ENCODE results near the gene KCNQ1OT1. TPM values are rescaled to one million over a fixed set of nuclear protein-coding genes. Genes with fewer than 3 reads are reported as not detected.

The KCNQ1OT1 gene
- total RNA-seq, 1 donor from 2014 or later: 6.8 TPM

DNA sequence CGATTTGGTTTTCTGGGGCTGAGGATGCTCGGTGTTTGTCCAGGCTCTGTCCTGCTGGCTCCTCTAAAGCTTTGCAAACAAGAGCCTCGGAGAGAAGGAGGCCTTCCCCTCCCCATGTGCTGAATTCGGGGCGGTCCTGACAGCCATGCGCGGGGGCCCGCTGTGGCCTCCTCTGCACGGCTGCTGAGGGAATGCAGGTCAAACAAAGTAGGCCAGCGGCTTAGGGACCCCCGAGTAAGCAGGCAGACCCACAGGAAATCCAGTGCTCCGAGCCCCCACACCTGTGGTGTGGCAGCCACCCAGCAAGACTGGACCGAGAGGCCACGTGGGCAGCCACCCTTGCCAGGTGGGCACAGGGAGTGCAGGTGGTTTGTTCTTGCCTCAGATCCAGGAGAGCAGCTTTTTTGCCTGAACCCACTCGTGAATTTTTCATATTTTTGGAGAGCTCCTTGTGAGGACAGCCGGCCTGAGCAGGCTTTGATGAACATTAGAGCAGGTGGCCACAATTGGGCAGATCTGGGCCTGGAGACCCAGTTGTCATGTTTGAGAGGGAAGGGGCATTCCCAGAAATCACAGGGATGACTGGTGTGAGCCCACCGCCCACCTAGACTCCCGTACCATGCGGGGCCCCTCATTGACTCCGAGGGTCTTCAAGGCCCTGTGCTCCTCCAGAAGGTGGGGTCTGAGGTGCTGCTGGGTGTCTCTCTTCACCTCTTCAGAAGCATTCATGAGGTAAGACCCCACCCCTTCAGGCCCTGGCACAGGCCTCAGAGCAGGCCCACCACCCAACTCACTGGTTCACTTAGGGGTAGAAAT lies 43.0 kb upstream of the KCNQ1OT1 start:
- Histone ChIP-seq H3K9me3 (ENCODE audit: control insufficient read depth in 3 of 3, low read length in 3 of 3) (no peaks in the 10 kb centered on the region), H3K27ac (ENCODE audit: low read depth, low read length) (no peak overlapping the region), H3K9ac (ENCODE audit: low read depth in 1 of 3, low read length in 3 of 3) (no peak overlapping the region), H3K27me3 (ENCODE audit: control insufficient read depth in 3 of 3, insufficient read depth in 3 of 3, low read length in 3 of 3) (no peaks in the 10 kb centered on the region), H3K4me1 (ENCODE audit: control insufficient read depth in 3 of 3, insufficient read depth in 3 of 3, low read length in 3 of 3) (peaks cover 4 to 8% (median 6%) of the 10 kb centered on the region in 3 donors), H3K36me3 (ENCODE audit: control insufficient read depth in 3 of 3, insufficient read depth in 3 of 3, low read length in 3 of 3) (no peaks in the 10 kb centered on the region), H3K4me3 (ENCODE audit: low read length in 3 of 3) (no peak overlapping the region)

DNA sequence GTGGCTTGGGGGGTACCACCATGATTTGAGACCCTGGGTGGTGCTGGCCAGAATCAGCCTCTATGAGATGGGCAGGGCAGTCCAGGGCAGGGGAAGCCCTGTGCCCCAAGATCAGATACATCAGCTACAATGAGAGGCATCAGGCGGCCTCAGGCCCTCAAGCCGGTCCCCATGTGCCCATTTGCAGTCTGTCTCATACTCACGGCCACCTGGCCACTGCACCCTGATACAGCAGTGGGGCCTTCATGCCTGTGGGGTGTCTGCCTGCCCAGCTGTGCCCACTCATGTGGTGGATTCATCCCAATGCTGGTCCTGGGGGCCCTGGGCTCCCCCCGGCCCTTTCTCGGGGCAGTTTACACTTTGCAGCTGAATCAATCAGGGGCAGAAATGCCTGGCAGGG lies 42.4 kb upstream of the KCNQ1OT1 start:
- Histone ChIP-seq H3K9me3 (ENCODE audit: control insufficient read depth in 3 of 3, low read length in 3 of 3) (no peaks in the 10 kb centered on the region), H3K4me1 (ENCODE audit: control insufficient read depth in 3 of 3, insufficient read depth in 3 of 3, low read length in 3 of 3) (peaks cover 4 to 9% (median 6%) of the 10 kb centered on the region in 3 donors), H3K4me3 (ENCODE audit: low read length in 3 of 3) (no peak overlapping the region), H3K36me3 (ENCODE audit: control insufficient read depth in 3 of 3, insufficient read depth in 3 of 3, low read length in 3 of 3) (no peaks in the 10 kb centered on the region), H3K9ac (ENCODE audit: low read depth in 1 of 3, low read length in 3 of 3) (no peak overlapping the region), H3K27me3 (ENCODE audit: control insufficient read depth in 3 of 3, insufficient read depth in 3 of 3, low read length in 3 of 3) (no peaks in the 10 kb centered on the region), H3K27ac (ENCODE audit: low read depth, low read length) (no peak overlapping the region)

DNA sequence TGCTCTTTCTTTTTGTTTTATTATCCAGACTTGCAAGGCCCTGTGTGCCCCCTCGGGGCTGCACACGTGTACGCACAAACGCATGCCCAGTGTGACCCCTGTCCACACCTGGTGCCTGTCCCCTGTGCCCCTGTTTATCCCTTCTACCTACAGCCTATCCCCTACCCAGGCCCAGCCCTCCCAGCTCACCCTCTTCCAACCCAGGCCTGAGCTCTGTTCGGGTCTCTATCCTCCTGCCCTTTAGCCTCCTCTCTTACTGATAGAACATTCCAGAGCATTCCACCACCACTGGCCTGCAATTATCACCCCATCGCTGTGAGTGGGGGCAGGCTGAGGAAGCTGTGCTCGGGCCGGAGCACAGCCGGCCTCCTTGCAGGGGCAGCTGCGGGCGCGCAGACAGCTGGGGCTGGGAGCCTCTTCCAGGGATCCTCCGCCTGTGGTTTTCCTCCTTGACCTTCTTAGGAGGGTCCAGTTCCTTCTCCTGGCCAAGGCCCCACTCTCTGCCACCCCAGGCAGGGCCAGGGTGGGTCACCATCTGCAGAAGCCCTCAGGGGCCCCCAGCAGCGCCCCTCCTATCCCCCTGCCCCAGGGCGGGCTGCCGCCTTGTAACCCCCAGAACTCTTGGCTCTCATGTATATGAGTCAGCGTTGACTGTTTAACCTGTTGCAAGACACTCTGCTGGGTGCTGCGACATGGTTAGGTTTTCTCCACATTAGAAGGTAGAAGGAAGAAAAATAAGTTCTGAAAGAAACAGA lies 41.8 kb upstream of the KCNQ1OT1 start:
- H3K4me1 ChIP-seq (ENCODE audit: control insufficient read depth in 3 of 3, insufficient read depth in 3 of 3, low read length in 3 of 3): peaks cover 4 to 9% (median 6%) of the 10 kb centered on the region in 3 donors

DNA sequence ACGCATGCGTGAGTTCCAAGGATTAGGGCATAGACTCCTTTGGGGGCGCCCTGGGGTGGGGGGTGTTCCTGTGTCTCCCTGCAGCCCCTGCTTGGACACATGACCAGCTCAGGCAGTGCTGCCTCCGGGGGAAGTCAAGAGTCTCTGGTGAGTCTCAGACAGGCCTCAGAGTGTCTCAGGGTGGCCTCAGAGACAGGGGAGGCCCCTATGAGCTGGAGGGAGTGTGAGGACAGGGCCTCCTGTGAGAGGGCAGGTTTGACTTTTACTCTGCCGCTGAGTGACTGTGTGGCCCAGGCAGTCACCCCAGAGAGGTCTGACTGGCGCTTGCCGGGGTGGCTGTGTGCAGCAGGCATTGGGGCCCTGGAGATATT lies 41.2 kb upstream of the KCNQ1OT1 start:
- Histone ChIP-seq H3K9ac (ENCODE audit: low read depth in 1 of 3, low read length in 3 of 3) (no peak overlapping the region), H3K36me3 (ENCODE audit: control insufficient read depth in 3 of 3, insufficient read depth in 3 of 3, low read length in 3 of 3) (no peaks in the 10 kb centered on the region), H3K9me3 (ENCODE audit: control insufficient read depth in 3 of 3, low read length in 3 of 3) (no peaks in the 10 kb centered on the region), H3K27ac (ENCODE audit: low read depth, low read length) (no peak overlapping the region), H3K4me1 (ENCODE audit: control insufficient read depth in 3 of 3, insufficient read depth in 3 of 3, low read length in 3 of 3) (peaks cover 4 to 9% (median 6%) of the 10 kb centered on the region in 3 donors), H3K4me3 (ENCODE audit: low read length in 3 of 3) (no peak overlapping the region), H3K27me3 (ENCODE audit: control insufficient read depth in 3 of 3, insufficient read depth in 3 of 3, low read length in 3 of 3) (no peaks in the 10 kb centered on the region)

More for the DNA sequence above, 41.8 kb upstream of the KCNQ1OT1 start:
- Histone ChIP-seq H3K27ac (ENCODE audit: low read depth, low read length) (no peak overlapping the region), H3K4me3 (ENCODE audit: low read length in 3 of 3) (no peak overlapping the region), H3K36me3 (ENCODE audit: control insufficient read depth in 3 of 3, insufficient read depth in 3 of 3, low read length in 3 of 3) (no peaks in the 10 kb centered on the region), H3K9ac (ENCODE audit: low read depth in 1 of 3, low read length in 3 of 3) (no peak overlapping the region), H3K9me3 (ENCODE audit: control insufficient read depth in 3 of 3, low read length in 3 of 3) (no peaks in the 10 kb centered on the region), H3K27me3 (ENCODE audit: control insufficient read depth in 3 of 3, insufficient read depth in 3 of 3, low read length in 3 of 3) (no peaks in the 10 kb centered on the region)

DNA sequence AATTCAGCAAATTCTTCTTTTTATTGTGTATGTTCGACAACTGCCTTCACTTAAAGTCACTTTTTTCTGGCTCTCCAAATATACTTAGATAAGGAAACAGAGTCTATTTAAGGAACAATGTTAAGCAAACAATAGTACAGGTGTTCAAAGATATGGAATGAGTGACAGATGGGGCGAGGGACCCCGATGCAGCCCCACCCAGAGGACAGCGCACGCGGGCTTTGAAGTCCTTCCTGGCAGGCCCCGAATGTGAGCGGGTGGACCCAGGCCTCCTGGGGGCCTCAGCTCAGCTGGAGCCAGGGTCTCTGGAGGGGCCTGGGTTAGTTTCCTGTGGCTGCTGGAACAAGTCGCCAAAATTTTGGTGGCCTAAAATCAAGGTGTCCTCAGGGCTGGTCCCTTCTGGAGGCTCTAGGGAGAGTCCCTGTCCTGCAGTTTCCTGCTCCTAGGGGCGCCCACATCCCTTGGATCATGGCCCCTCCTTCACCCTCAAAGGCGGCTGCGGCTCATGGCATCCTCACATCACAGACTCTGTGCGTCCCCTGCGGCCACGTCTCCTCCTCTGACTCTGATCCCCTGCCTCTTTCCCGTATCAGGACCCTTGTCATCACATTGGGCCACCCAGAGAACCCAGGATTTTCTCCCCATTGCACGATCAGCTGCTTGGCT lies 40.6 kb upstream of the KCNQ1OT1 start:
- Histone ChIP-seq H3K9ac (ENCODE audit: low read depth in 1 of 3, low read length in 3 of 3) (no peak overlapping the region), H3K27me3 (ENCODE audit: control insufficient read depth in 3 of 3, insufficient read depth in 3 of 3, low read length in 3 of 3) (no peaks in the 10 kb centered on the region), H3K4me3 (ENCODE audit: low read length in 3 of 3) (no peak overlapping the region), H3K4me1 (ENCODE audit: control insufficient read depth in 3 of 3, insufficient read depth in 3 of 3, low read length in 3 of 3) (peaks cover 4 to 9% (median 6%) of the 10 kb centered on the region in 3 donors), H3K9me3 (ENCODE audit: control insufficient read depth in 3 of 3, low read length in 3 of 3) (no peaks in the 10 kb centered on the region), H3K36me3 (ENCODE audit: control insufficient read depth in 3 of 3, insufficient read depth in 3 of 3, low read length in 3 of 3) (no peaks in the 10 kb centered on the region), H3K27ac (ENCODE audit: low read depth, low read length) (no peak overlapping the region)

DNA sequence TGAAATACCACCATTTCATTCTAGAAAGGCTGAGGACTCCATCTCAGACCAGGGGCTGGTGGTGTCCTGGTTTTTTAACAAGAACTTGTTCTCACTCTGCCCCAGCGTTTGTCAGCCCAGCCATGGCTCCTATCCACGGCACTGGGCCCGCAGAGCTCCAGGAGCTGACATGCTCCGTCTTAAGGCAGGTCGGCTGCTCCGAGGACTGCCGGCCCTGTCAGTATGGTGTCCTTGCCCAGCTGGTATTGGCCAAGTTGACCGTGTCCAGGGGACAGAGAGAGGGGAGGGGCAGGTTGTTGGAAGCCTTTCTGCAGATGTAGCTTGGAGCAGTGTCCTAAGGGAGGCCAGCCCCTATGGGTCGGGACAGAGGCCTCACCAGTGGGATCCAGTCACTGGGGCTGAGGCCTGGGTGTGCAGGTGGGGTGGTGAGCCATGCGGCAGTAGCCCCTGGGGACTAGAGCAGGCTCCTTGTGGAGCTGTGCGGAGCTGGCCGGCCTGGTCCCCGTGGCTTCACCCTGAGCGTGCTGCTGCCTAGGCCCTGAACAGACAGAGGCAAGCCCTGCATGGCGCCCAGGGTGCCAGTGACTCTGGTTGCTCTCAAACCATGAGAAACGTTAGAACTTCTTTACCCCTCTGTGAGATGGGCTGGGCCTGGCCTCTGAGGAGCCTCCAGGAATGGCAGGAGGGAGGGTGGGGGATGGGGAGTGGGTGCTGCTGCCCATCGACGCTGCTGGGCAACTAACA lies 39.9 kb upstream of the KCNQ1OT1 start:
- Histone ChIP-seq H3K4me1 (ENCODE audit: control insufficient read depth in 3 of 3, insufficient read depth in 3 of 3, low read length in 3 of 3) (peaks cover 4 to 9% (median 6%) of the 10 kb centered on the region in 3 donors), H3K4me3 (ENCODE audit: low read length in 3 of 3) (no peak overlapping the region), H3K36me3 (ENCODE audit: control insufficient read depth in 3 of 3, insufficient read depth in 3 of 3, low read length in 3 of 3) (no peaks in the 10 kb centered on the region), H3K27me3 (ENCODE audit: control insufficient read depth in 3 of 3, insufficient read depth in 3 of 3, low read length in 3 of 3) (no peaks in the 10 kb centered on the region), H3K9ac (ENCODE audit: low read depth in 1 of 3, low read length in 3 of 3) (no peak overlapping the region), H3K27ac (ENCODE audit: low read depth, low read length) (no peak overlapping the region), H3K9me3 (ENCODE audit: control insufficient read depth in 3 of 3, low read length in 3 of 3) (no peaks in the 10 kb centered on the region)

DNA sequence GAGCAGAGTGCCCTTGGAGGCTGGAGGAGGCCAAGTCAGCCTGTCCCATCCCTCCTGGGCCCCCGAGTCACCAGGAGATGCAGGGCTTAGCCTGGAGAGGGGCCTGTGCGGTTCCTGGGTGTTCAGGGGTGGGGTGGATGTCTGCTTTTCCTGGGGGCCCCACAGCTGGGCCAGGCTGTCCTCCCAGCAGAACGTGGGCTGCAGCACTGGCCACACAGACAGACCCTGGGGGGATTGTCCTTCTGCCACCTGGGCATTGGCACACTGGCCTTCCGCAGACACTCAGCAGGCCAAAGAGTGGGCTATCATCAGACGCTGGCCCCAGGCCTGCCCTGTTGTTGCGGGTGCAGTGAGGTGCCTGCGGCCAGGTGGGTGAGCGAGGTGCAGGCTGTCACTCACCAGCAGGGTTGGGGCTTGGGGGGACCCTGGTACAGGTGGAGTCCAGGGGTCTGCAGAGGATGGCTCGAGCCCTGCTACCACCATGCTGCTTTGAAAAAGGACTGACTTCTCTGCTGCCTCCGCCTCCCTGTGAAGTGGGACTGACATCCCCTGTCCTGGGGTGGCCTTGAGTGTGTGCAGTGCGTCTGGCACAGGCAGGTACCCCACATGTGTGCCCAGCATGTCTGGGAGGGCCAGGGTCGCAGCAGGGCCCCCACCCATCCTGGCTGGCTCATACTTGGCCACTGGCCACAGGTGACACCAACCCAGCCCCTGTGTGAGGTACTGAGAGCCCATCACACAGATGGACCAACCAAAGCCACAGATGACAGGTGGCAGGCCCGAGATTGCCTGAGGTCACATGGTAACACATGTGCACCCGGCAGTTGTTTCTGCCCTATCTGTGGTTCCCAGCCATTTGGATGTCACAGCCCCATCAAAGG lies 39.0 kb upstream of the KCNQ1OT1 start:
- H3K36me3 ChIP-seq (ENCODE audit: control insufficient read depth in 3 of 3, insufficient read depth in 3 of 3, low read length in 3 of 3): no peaks in the 10 kb centered on the region
- peaks cover 4 to 6% (median 6%) of the 10 kb centered on the region in 3 donors for H3K4me1 ChIP-seq (ENCODE audit: control insufficient read depth in 3 of 3, insufficient read depth in 3 of 3, low read length in 3 of 3)
- H3K4me3 ChIP-seq (ENCODE audit: low read length in 3 of 3): no peak overlapping the region
- no peak overlapping the region for H3K9ac ChIP-seq (ENCODE audit: low read depth in 1 of 3, low read length in 3 of 3)
- no peak overlapping the region for H3K27ac ChIP-seq (ENCODE audit: low read depth, low read length)
- H3K27me3 ChIP-seq (ENCODE audit: control insufficient read depth in 3 of 3, insufficient read depth in 3 of 3, low read length in 3 of 3): no peaks in the 10 kb centered on the region
- H3K9me3 ChIP-seq (ENCODE audit: control insufficient read depth in 3 of 3, low read length in 3 of 3): no peaks in the 10 kb centered on the region

DNA sequence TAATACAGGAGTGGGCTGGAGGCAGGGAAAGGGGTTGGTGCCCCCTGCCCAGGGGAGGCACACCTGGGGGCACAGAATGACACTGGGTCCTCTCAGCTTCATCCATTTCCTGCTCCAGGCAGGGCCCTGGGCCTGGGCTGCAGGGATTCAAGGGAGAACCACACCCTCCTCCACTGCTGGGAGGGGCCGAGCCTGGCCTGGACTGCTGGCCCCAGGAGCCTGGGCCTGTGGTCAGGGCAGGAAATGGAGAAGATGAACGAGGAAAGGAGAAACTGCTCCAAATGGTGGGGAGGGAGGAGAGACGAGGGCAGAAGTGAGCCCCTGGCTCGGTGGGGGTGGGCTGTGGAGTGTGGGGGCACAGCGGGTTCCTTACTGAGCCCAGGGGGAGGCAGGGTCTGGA lies 38.1 kb upstream of the KCNQ1OT1 start:
- Histone ChIP-seq H3K36me3 (ENCODE audit: control insufficient read depth in 3 of 3, insufficient read depth in 3 of 3, low read length in 3 of 3) (no peaks in the 10 kb centered on the region), H3K4me3 (ENCODE audit: low read length in 3 of 3) (no peak overlapping the region), H3K4me1 (ENCODE audit: control insufficient read depth in 3 of 3, insufficient read depth in 3 of 3, low read length in 3 of 3) (peaks cover 4 to 6% (median 6%) of the 10 kb centered on the region in 3 donors), H3K27ac (ENCODE audit: low read depth, low read length) (no peak overlapping the region), H3K27me3 (ENCODE audit: control insufficient read depth in 3 of 3, insufficient read depth in 3 of 3, low read length in 3 of 3) (no peaks in the 10 kb centered on the region), H3K9ac (ENCODE audit: low read depth in 1 of 3, low read length in 3 of 3) (no peak overlapping the region), H3K9me3 (ENCODE audit: control insufficient read depth in 3 of 3, low read length in 3 of 3) (no peaks in the 10 kb centered on the region)

DNA sequence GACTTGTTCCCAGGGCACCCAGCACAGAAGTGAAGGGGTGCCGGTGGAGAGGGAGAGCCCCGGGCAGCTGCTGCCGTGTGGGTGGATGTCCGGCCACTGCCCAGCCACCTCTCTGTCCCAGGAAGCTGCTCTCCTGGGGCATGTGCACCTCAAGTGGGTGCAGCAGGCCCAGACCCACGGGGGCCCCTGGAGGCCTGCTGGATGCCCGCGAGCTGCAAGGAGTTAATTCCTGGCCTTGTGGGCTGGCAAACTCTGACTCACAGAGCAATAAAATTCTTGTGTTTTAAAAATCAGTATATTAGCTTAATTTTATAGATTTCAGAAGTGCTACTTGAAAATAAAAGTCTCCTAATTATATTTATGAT lies 37.4 kb upstream of the KCNQ1OT1 start:
- Histone ChIP-seq H3K4me3 (ENCODE audit: low read length in 3 of 3) (no peak overlapping the region), H3K4me1 (ENCODE audit: control insufficient read depth in 3 of 3, insufficient read depth in 3 of 3, low read length in 3 of 3) (peaks cover 3 to 6% (median 6%) of the 10 kb centered on the region in 3 donors), H3K27me3 (ENCODE audit: control insufficient read depth in 3 of 3, insufficient read depth in 3 of 3, low read length in 3 of 3) (no peaks in the 10 kb centered on the region), H3K9ac (ENCODE audit: low read depth in 1 of 3, low read length in 3 of 3) (no peak overlapping the region), H3K9me3 (ENCODE audit: control insufficient read depth in 3 of 3, low read length in 3 of 3) (no peaks in the 10 kb centered on the region), H3K36me3 (ENCODE audit: control insufficient read depth in 3 of 3, insufficient read depth in 3 of 3, low read length in 3 of 3) (no peaks in the 10 kb centered on the region), H3K27ac (ENCODE audit: low read depth, low read length) (no peak overlapping the region)

Measured in skeletal muscle tissue (tissue), 4 donors.